Measurements from ENCODE around the gene ZNF672. TPM values are rescaled to one million over a fixed set of nuclear protein-coding genes. Genes with fewer than 3 reads are reported as not detected.

ZNF672 gene
- total RNA-seq, 1 donor from 2014 or later = 24.1 TPM

- Mint-ChIP-seq H3K9me3 (ENCODE audit: unreplicated experiment) (no peaks in the 10 kb centered on the region), H3K36me3 (ENCODE audit: unreplicated experiment) (peaks cover 32% of the 10 kb centered on the region), H3K27me3 (ENCODE audit: unreplicated experiment) (no peaks in the 10 kb centered on the region), H3K27ac (ENCODE audit: unreplicated experiment) (no peak overlapping the region), H3K4me1 (ENCODE audit: unreplicated experiment) (no peaks in the 10 kb centered on the region), H3K4me3 (ENCODE audit: unreplicated experiment) (no peak overlapping the region)
- TF ChIP-seq, protein P1, sequence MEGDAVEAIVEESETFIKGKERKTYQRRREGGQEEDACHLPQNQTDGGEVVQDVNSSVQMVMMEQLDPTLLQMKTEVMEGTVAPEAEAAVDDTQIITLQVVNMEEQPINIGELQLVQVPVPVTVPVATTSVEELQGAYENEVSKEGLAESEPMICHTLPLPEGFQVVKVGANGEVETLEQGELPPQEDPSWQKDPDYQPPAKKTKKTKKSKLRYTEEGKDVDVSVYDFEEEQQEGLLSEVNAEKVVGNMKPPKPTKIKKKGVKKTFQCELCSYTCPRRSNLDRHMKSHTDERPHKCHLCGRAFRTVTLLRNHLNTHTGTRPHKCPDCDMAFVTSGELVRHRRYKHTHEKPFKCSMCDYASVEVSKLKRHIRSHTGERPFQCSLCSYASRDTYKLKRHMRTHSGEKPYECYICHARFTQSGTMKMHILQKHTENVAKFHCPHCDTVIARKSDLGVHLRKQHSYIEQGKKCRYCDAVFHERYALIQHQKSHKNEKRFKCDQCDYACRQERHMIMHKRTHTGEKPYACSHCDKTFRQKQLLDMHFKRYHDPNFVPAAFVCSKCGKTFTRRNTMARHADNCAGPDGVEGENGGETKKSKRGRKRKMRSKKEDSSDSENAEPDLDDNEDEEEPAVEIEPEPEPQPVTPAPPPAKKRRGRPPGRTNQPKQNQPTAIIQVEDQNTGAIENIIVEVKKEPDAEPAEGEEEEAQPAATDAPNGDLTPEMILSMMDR (IDR thresholded peaks at IDR 0.05) = no peak
- peak; percentile 62 for DNase-seq (ENCODE audit: extremely low spot score, unreplicated experiment)
These were observed 12.7 kb downstream of the ZNF672 start for GRCh38 chr1:248850536-248851251.

DNA sequence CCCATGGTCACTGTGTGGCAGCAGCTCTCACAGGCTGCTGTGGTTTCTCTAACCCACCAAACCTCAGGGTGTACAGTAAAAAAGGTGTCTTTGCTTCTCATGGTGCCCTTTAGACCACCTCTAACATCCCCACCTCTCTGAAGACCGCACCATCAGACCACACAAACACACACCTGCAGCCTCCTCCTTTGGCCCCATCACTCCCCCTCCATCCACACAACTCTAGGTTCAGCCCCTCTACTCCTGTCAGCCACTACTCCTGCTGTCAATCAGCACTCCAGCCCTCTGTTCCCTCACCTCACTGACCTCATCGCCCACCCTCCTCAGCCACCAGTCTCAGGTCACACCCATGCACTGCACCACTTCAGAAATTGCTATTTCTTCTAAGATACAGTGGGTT is 13.4 kb downstream of the ZNF672 start:
- Mint-ChIP-seq H3K36me3 (ENCODE audit: unreplicated experiment) (peaks cover 27% of the 10 kb centered on the region), H3K4me3 (ENCODE audit: unreplicated experiment) (no peak overlapping the region), H3K4me1 (ENCODE audit: unreplicated experiment) (no peaks in the 10 kb centered on the region), H3K27ac (ENCODE audit: unreplicated experiment) (no peak overlapping the region), H3K27me3 (ENCODE audit: unreplicated experiment) (no peaks in the 10 kb centered on the region), H3K9me3 (ENCODE audit: unreplicated experiment) (no peaks in the 10 kb centered on the region)
- TF ChIP-seq, protein P1 (IDR thresholded peaks at IDR 0.05) = no peak
- DNase-seq (ENCODE audit: extremely low spot score, unreplicated experiment) = peak; percentile 48

GRCh38 chr1:248852481-248853405 is 14.7 kb downstream of the ZNF672 start:
- DNase-seq (ENCODE audit: extremely low spot score, unreplicated experiment) = peak; percentile 2
- H3K9me3 Mint-ChIP-seq (ENCODE audit: unreplicated experiment) = no peaks in the 10 kb centered on the region
- TF ChIP-seq, protein P1 (IDR thresholded peaks at IDR 0.05) = no peak

GRCh38 chr1:248853663-248854375 is 15.8 kb downstream of the ZNF672 start:
- Mint-ChIP-seq H3K4me3 (ENCODE audit: unreplicated experiment) (no peak overlapping the region), H3K4me1 (ENCODE audit: unreplicated experiment) (peaks cover 10% of the 10 kb centered on the region), H3K36me3 (ENCODE audit: unreplicated experiment) (peaks cover 14% of the 10 kb centered on the region), H3K27ac (ENCODE audit: unreplicated experiment) (no peak overlapping the region), H3K27me3 (ENCODE audit: unreplicated experiment) (no peaks in the 10 kb centered on the region), H3K9me3 (ENCODE audit: unreplicated experiment) (no peaks in the 10 kb centered on the region)
- TF ChIP-seq, protein P1 (IDR thresholded peaks at IDR 0.05) = no peak
- DNase-seq (ENCODE audit: extremely low spot score, unreplicated experiment) = peak; percentile 62

More at GRCh38 chr1:248852481-248853405, 14.7 kb downstream of the ZNF672 start:
- Mint-ChIP-seq H3K36me3 (ENCODE audit: unreplicated experiment) (peaks cover 21% of the 10 kb centered on the region), H3K27me3 (ENCODE audit: unreplicated experiment) (no peaks in the 10 kb centered on the region), H3K4me1 (ENCODE audit: unreplicated experiment) (peaks cover 4% of the 10 kb centered on the region), H3K4me3 (ENCODE audit: unreplicated experiment) (no peak overlapping the region), H3K27ac (ENCODE audit: unreplicated experiment) (no peak overlapping the region)

Measured in osteocyte (in vitro differentiated cells).